Lung microvascular endothelial cell (primary cell): ENCODE measurements around the gene PKHD1. TPM values are rescaled to one million over a fixed set of nuclear protein-coding genes. Genes with fewer than 3 reads are reported as not detected.

ENCODE experiments used
- DNase-seq, 2 donors: peaks; one replicate each; pipeline versions ENCODE4 v3.0.0 to v3.0.0-alpha.2; 2010; ENCODE audit warnings: low read depth in 2 of 2
- total RNA-seq: library from RNA; depleted of rRNA; stranded (reverse); fragments of >200 nt; gene quantifications from 2 replicates; pipeline ENCODE4 v1.2.1, GENCODE V29; 2014

The PKHD1 gene
- total RNA-seq, 1 donor from 2014 or later = not detected

- DNase-seq = no peak
These were observed 402.8 kb downstream of the PKHD1 start for GRCh38 chr6:51684603-51685002.

DNA sequence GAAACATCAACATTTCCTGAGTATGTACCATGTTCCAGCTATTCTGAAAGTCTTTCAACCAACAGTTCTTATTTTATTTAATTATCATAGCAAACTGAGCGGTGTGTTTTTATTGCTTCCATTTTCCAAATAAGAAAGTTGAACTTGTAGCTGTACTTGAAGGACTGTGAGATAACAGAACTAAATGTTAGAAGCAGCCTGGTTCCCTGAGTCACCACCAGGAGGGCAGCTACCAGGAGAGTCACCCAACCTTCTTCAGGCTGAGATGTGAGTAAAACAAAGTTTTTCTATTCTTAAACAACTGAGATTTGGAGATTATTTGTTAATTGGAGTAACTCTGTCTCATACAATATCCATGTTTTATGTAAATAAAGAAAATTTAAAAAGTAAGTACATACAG is 403.4 kb downstream of the PKHD1 start:
- no peak for DNase-seq

- no peak for DNase-seq
These were observed 408.4 kb downstream of the PKHD1 start for GRCh38 chr6:51678905-51679620.

DNA sequence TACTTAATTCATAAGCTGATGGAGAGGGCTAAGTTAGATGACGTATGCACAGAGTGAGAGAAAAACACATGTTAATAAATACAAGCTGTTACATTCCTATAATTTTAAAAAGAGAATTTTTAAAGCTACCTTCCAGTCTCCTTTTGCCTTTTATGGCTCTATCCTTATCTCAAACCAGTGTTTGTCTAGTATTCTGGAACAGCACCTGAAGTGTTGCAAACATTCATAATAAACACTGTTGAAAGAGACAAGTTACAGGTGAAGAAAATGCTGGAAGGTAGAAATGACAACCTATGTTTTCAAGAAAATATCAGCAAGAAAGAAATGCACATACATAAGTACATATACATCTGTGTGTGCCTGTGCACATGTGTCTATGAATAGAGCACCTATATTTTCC is 409.1 kb downstream of the PKHD1 start:
- DNase-seq = no peak

- DNase-seq = no peak
These were observed 411.5 kb downstream of the PKHD1 start for GRCh38 chr6:51675922-51676275.

GRCh38 chr6:51675020-51675921 is 412.1 kb downstream of the PKHD1 start:
- DNase-seq = no peak

DNA sequence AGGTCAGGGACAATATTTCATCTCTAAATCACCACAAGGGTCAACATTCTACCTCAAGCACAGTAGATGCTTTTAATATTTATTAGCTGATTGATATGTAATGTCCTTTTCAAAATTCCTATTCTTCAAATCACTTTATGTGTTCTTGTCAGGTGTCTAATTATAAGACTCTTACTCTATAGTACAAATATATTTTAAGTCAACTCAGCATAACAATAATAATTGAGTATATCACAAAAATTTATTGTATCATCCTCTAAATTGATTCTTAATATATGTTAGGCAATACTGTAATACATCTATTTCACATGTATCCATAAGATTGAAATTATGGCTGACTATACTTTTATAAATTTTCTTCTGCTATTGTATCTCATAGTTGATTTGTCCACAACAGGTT is 423.9 kb downstream of the PKHD1 start:
- DNase-seq = no peak

DNA sequence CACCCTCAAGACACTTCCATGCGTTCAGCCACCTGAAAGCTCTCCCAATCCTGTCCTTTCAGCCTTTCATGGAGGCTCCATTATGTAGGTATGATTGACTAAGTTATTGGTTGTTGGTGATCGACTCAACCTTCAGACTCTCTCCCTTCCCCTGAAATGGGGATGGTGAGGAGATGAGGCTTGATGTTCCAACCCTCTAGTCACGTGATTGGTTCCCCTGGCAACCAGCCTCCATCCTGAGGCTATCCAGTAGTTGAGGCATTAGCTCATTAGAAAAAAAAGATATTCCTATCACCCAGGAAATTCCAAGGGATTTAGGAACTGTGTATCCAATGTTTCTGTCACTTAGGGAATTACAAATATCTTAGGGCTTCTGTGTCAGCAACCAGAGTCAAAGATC is 426.6 kb downstream of the PKHD1 start:
- DNase-seq = no peak

- no peak for DNase-seq
These were observed 429.9 kb downstream of the PKHD1 start for GRCh38 chr6:51657491-51657890.

DNA sequence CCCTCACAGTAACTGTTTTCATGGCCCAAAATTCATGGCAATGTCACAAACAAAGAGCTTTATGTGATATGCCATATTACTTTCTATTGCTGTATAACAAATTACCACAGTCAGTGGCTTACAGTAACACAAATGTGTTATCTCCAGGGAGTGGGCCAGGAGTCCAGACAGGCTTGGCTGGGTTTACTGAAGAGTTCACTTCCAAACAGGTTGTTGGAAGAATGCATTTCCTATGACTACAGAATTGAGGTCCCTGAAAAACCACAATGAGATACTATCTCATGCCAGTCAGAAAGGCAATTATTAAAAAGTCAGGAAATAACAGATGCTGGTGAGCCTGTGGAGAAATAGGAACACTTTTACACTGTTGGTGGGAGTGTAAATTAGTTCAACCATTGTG is 431.9 kb downstream of the PKHD1 start:
- no peak for DNase-seq

- no peak for DNase-seq
These were observed 432.8 kb downstream of the PKHD1 start for GRCh38 chr6:51654647-51655046.

DNA sequence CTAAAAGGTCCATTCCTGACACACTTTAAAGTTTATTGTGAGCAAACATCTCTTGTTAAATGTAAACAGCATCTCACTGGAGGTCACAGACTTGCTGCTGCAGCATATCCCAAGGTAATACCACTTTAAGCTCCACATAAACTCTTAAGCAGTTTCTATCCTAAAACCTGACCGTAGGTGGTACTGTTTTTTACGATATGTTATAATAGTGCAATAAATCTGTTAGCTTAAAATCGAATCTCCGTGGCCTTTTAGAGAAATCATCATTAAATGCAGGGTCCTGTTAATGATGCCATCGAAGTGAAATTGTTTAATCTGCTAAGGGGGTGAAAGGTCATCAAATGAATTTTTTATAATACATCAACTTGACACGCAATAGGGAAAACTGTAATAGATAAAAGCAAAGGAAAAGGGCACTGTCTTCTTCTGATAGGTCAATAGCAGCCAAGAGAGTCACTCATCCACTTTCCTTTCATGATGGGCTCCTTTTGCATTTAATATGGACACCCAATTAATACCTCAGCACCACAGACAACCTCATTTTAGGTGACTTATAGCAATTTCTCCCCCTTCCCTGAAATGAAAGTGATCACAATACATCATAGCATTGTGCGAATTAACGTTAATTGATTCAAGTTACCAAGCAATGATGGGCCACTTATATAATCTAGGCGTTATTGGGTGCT is 436.1 kb downstream of the PKHD1 start:
- DNase-seq = no peak

DNA sequence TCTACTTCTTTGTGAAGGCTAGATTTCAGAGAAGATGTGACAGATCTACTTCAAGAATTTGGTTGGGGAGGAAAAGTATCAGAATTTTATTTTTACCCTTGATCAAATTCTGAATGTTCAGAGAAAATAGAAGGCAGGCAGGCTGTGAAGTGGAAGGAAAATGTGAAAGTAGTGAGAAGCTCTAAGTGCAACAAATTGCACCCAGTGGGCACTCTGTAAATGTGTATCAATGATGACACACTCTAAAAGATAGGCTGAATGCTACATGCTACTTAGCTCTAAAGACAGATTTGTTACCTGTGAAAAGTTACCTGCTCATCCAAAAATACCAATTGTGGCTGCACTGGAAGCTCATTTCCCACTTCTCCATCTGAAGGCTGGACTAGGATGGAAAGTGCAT is 438.6 kb downstream of the PKHD1 start:
- no peak for DNase-seq

DNA sequence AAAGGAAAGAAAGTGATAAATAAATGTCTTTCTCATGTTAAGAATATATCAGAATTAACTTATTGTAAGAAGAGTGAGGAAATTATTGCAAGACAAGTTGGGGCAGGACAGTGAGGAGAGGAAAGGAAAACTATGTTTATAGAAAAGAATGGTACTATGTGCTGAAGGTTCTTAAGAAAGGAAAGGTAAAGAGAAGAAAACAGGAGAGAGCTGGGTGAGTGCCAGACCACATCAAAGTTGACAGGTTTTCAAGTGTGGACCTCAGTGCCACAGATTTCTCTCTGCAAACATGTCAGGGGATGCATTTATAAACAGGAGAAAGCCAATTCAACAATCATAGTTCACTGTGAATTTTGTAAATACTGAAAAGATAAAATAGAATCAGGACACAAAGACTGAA is 439.2 kb downstream of the PKHD1 start:
- DNase-seq = no peak

- DNase-seq = no peak
These were observed 443.0 kb downstream of the PKHD1 start for GRCh38 chr6:51644426-51644825.

- no peak for DNase-seq
These were observed 447.4 kb downstream of the PKHD1 start for GRCh38 chr6:51640021-51640420.

DNA sequence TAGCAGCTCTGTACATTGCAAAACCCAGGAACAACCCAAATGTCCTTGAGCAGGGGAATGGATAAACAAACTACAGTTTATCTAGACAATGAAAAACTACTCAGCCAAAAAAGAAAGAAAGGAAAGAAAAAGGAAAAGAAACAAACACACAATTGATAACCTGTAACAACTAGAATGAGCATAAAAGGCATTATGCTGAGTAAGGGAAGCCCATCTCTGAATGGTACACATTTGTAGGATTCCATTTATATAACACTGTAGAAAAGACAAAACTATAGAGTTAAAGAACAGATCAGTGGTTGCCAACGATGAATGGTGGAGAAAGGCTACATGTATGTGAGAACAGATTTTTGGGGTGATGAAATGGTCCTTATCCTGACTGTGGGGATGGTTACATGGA is 454.0 kb downstream of the PKHD1 start:
- no peak for DNase-seq

- DNase-seq = no peak
These were observed 457.4 kb downstream of the PKHD1 start for GRCh38 chr6:51630011-51630410.

GRCh38 chr6:51626391-51626790 is 461.0 kb downstream of the PKHD1 start:
- DNase-seq = no peak

GRCh38 chr6:51625566-51625965 is 461.8 kb downstream of the PKHD1 start:
- DNase-seq = no peak

DNA sequence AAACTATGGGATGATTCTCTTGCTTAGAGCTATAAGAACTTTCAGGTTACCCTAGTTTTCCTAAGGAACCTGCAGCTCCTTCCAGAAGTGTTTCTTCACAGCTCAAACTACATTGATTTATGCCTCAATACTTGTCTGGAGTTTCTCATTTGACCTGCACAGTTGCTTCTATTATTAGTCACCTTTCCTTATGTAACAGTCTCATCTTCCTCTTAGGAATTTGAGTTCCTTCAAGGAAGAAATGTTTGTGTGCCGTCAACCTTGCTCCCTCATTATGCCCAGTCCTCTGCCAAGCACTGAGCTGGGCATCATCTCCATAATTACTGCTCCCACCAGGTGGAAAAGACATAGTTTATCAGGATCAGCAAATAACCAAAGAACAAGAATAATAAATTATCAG is 466.4 kb downstream of the PKHD1 start:
- no peak for DNase-seq

DNA sequence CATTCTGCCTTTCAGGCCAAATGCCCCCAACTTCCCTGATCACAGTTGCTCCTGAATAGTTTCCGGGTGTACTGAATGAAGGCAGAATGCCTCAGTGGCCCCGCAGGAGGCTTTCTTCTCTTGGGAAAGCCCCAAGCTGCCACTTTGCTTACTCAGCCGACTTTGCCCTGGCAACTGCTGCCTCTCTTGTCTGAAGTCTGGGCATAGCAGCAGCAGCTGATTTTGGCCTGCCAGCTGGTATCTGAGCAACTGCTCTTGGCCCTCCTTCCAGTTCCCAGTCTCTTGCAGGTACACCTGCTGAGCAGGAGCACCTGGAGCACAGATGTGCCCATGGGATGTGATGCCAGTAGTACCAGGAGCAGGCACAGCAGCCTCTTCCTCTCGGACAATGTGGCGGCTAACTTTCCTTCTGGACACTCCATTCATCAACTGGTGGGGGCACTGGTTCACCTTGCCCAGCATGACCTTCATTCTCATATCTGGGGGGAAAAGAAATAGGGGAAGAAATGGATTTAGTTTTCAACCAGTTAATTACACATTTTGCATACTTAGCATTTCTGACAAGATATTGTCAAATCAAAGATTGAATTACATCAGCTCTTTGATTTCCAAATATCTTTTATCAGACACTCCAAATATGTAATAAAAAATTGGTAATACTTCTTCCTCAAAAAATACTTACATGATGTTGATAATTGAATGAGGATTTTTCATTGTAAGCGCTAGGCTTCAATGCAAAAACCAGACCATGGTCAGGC is 468.2 kb downstream of the PKHD1 start:
- no peak for DNase-seq
